ENCODE results near the gene FAM136A.
"Not testable (repeated sequence)": the region's sequence is repeated elsewhere in the genome, so short reads cannot be mapped to it uniquely, and the experiment has no call there.

The FAM136A gene

GRCh38 chr2:70314640-70315039 is 12.8 kb upstream of the FAM136A start:
- no peak overlapping the region for H3K27ac Mint-ChIP-seq
- no peaks in the 10 kb centered on the region for H3K9me3 Mint-ChIP-seq
- H3K27me3 Mint-ChIP-seq: peaks cover 3% of the 10 kb centered on the region
- ATAC-seq (no peak), DNase-seq (no peak)
- H3K4me3 Mint-ChIP-seq: no peak overlapping the region
- H3K4me1 Mint-ChIP-seq: no peaks in the 10 kb centered on the region
- H3K36me3 Mint-ChIP-seq (ENCODE audit: low read depth): no peaks in the 10 kb centered on the region

- no peaks in the 10 kb centered on the region for H3K9me3 Mint-ChIP-seq
- DNase-seq: no peak
- no peak overlapping the region for H3K27ac Mint-ChIP-seq
- no peaks in the 10 kb centered on the region for H3K4me1 Mint-ChIP-seq
- peaks cover 3% of the 10 kb centered on the region for H3K27me3 Mint-ChIP-seq
- ATAC-seq: no peak
- no peak overlapping the region for H3K4me3 Mint-ChIP-seq
- H3K36me3 Mint-ChIP-seq (ENCODE audit: low read depth): no peaks in the 10 kb centered on the region
These were observed 10.7 kb upstream of the FAM136A start for GRCh38 chr2:70312560-70312959.

DNA sequence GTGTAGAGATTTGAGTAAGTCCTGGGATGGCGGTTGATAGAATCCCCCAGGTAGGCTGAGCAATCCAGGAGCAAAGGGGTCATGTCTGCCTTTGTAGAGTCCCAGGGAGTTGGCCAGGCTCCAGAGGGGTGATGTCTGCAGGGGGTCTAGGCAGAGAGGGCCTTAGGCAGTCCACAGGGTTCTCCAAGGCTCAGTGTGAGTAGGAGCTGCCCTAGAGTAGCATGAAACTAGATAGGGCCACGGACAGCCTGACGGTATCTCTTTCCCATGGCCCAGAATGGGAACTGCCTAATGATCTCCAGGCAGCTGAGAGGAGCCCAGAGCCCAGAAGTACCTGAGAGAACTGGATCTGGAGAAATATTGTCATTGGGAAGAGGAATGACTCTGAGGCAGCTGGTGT is 9.0 kb upstream of the FAM136A start:
- DNase-seq (no peak), ATAC-seq (no peak)
- H3K9me3 Mint-ChIP-seq: no peaks in the 10 kb centered on the region
- no peaks in the 10 kb centered on the region for H3K36me3 Mint-ChIP-seq (ENCODE audit: low read depth)
- H3K4me1 Mint-ChIP-seq: no peaks in the 10 kb centered on the region
- H3K27me3 Mint-ChIP-seq: peaks cover 1% of the 10 kb centered on the region
- no peak overlapping the region for H3K4me3 Mint-ChIP-seq
- H3K27ac Mint-ChIP-seq: no peak overlapping the region

- Mint-ChIP-seq H3K4me3 (no peak overlapping the region), H3K4me1 (peaks cover 22% of the 10 kb centered on the region), H3K36me3 (ENCODE audit: low read depth) (peaks cover 8% of the 10 kb centered on the region), H3K27me3 (no peaks in the 10 kb centered on the region), H3K27ac (no peak overlapping the region), H3K9me3 (no peaks in the 10 kb centered on the region)
- no peak for ATAC-seq
- no peak for DNase-seq
These were observed 3.7 kb upstream of the FAM136A start for GRCh38 chr2:70305531-70305930.

DNA sequence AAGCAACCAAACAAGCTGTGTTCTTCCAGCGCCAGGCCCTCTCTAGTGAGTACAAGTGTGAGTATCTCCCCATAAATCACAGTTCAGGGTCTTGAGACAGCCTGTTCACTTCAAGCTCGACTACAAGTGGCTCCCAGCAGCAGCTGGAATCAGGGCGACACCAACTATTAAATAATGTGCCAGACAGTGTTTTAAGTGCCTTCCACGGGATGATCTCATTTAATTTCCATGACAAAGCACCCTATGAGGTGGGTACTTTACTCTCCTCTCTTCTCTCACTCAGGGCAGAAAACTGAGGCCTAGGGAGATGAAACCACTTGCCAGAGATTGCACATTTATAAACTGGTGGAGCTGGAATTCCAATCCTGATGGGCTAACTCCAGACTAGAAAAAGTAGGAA is 2.6 kb upstream of the FAM136A start:
- ATAC-seq (no peak), DNase-seq (no peak)
- peaks cover 17% of the 10 kb centered on the region for H3K36me3 Mint-ChIP-seq (ENCODE audit: low read depth)
- no peaks in the 10 kb centered on the region for H3K27me3 Mint-ChIP-seq
- H3K9me3 Mint-ChIP-seq: no peaks in the 10 kb centered on the region
- no peak overlapping the region for H3K27ac Mint-ChIP-seq
- no peak overlapping the region for H3K4me3 Mint-ChIP-seq
- H3K4me1 Mint-ChIP-seq: peaks cover 29% of the 10 kb centered on the region

GRCh38 chr2:70303186-70303585 is 1.3 kb upstream of the FAM136A start:
- DNase-seq (no peak), ATAC-seq (no peak)
- Mint-ChIP-seq H3K4me1 (peaks cover 37% of the 10 kb centered on the region), H3K9me3 (no peaks in the 10 kb centered on the region), H3K27me3 (no peaks in the 10 kb centered on the region), H3K36me3 (ENCODE audit: low read depth) (peaks cover 28% of the 10 kb centered on the region), H3K4me3 (no peak overlapping the region), H3K27ac (no peak overlapping the region)

DNA sequence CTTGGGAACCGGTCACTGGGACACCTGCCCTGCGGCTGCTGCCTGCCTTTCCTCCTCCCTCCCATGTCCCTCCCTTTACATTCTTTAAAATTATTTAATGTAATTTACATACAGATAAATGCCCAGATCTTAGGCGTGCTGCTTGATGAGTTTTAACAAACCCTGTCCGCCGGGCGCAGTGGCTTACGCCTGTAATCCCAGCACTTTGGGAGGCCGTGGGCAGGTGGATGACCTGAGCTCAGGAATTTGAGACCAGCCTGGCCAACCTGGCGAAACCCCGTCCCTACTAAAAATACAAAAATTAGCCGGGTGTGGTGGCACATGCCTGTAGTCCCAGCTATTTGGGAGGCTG is 304 bp upstream of the FAM136A start:
- Mint-ChIP-seq H3K4me3 (peak overlapping the region; percentile 95), H3K36me3 (ENCODE audit: low read depth) (peaks cover 35% of the 10 kb centered on the region), H3K4me1 (peaks cover 37% of the 10 kb centered on the region)
- H3K9me3 Mint-ChIP-seq, DNase-seq, ATAC-seq, H3K27ac Mint-ChIP-seq, H3K27me3 Mint-ChIP-seq: not testable (repeated sequence)

- no peaks in the 10 kb centered on the region for H3K9me3 Mint-ChIP-seq
- H3K36me3 Mint-ChIP-seq (ENCODE audit: low read depth): peaks cover 39% of the 10 kb centered on the region
- ATAC-seq: no peak
- no peak for DNase-seq
- H3K4me1 Mint-ChIP-seq: peaks cover 37% of the 10 kb centered on the region
- peak overlapping the region; percentile 95 for H3K4me3 Mint-ChIP-seq
- H3K27ac Mint-ChIP-seq: peak overlapping the region; percentile 95
- H3K27me3 Mint-ChIP-seq: no peaks in the 10 kb centered on the region
These were observed 1.0 kb downstream of the FAM136A start for GRCh38 chr2:70300771-70301343.

DNA sequence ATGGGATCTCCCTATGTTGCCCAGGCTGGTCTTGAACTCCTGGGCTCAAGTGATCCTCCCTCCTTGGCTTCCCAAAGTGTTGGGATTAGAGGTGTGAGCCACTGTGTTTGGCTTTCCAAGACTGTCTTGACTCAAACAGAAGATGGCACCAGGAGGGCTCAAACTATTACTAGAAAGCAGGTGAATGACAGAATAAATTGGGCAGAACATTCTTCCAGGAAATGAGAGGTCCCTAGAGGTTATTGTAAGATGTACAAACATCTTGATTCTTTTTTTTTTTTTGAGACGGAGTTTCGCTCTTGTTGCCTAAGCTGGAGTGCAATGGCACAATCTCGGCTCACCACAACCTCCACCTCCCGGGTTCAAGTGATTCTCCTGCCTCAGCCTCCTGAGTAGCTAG is 4.0 kb downstream of the FAM136A start:
- not testable (repeated sequence) for H3K27ac Mint-ChIP-seq, DNase-seq, H3K9me3 Mint-ChIP-seq, H3K4me3 Mint-ChIP-seq, H3K27me3 Mint-ChIP-seq, ATAC-seq
- Mint-ChIP-seq H3K36me3 (ENCODE audit: low read depth) (peaks cover 46% of the 10 kb centered on the region), H3K4me1 (peaks cover 32% of the 10 kb centered on the region)

GRCh38 chr2:70283500-70284191 is 18.2 kb downstream of the FAM136A start:
- H3K27ac Mint-ChIP-seq: peak overlapping the region; percentile 26
- no peak overlapping the region for H3K4me3 Mint-ChIP-seq
- H3K4me1 Mint-ChIP-seq: peaks cover 50% of the 10 kb centered on the region
- H3K27me3 Mint-ChIP-seq: no peaks in the 10 kb centered on the region
- DNase-seq: no peak
- no peaks in the 10 kb centered on the region for H3K9me3 Mint-ChIP-seq
- peaks cover 74% of the 10 kb centered on the region for H3K36me3 Mint-ChIP-seq (ENCODE audit: low read depth)
- ATAC-seq: no peak

- Mint-ChIP-seq H3K9me3 (no peaks in the 10 kb centered on the region), H3K4me1 (peaks cover 39% of the 10 kb centered on the region), H3K27ac (peak overlapping the region; percentile 54), H3K36me3 (ENCODE audit: low read depth) (peaks cover 68% of the 10 kb centered on the region), H3K4me3 (no peak overlapping the region), H3K27me3 (no peaks in the 10 kb centered on the region)
- DNase-seq (no peak), ATAC-seq (no peak)
These were observed 19.4 kb downstream of the FAM136A start for GRCh38 chr2:70282439-70282838.

GRCh38 chr2:70280242-70280798 is 21.5 kb downstream of the FAM136A start:
- H3K27ac Mint-ChIP-seq: no peak overlapping the region
- DNase-seq (no peak), ATAC-seq (no peak)
- H3K4me3 Mint-ChIP-seq: no peak overlapping the region
- H3K4me1 Mint-ChIP-seq: peaks cover 19% of the 10 kb centered on the region
- no peaks in the 10 kb centered on the region for H3K9me3 Mint-ChIP-seq
- H3K27me3 Mint-ChIP-seq: no peaks in the 10 kb centered on the region
- H3K36me3 Mint-ChIP-seq (ENCODE audit: low read depth): peaks cover 57% of the 10 kb centered on the region

DNA sequence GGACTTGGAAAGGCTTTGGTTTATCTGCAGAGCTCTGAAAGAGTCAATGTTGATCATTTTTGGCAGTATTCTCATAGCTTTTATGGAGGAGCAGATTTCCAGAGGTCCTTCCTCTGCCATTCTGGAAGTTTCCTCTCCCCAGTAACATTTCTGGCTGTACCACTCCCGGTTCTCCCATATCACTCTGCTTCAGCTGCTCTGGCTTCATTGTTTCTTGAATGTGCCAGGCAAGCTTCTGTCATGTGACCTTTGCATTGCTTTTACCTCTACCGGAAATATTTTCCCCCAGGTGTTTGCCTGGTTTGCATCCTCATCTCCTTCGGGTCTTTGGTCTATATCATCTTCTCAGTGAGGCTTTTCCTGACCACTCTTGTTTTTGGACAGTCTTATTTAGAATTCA is 31.5 kb downstream of the FAM136A start:
- DNase-seq: no peak
- Mint-ChIP-seq H3K27ac (no peak overlapping the region), H3K27me3 (no peaks in the 10 kb centered on the region), H3K4me3 (no peak overlapping the region), H3K36me3 (ENCODE audit: low read depth) (peaks cover 28% of the 10 kb centered on the region), H3K4me1 (no peaks in the 10 kb centered on the region), H3K9me3 (no peaks in the 10 kb centered on the region)
- ATAC-seq: no peak

GRCh38 chr2:70269422-70270302 is 32.2 kb downstream of the FAM136A start:
- not testable (repeated sequence) for H3K4me3 Mint-ChIP-seq, H3K27me3 Mint-ChIP-seq, DNase-seq, H3K9me3 Mint-ChIP-seq, ATAC-seq, H3K4me1 Mint-ChIP-seq, H3K27ac Mint-ChIP-seq
- H3K36me3 Mint-ChIP-seq (ENCODE audit: low read depth): peaks cover 28% of the 10 kb centered on the region

GRCh38 chr2:70266925-70267324 is 34.9 kb downstream of the FAM136A start:
- DNase-seq, ATAC-seq, H3K4me3 Mint-ChIP-seq, H3K27me3 Mint-ChIP-seq, H3K4me1 Mint-ChIP-seq, H3K27ac Mint-ChIP-seq, H3K9me3 Mint-ChIP-seq: not testable (repeated sequence)
- H3K36me3 Mint-ChIP-seq (ENCODE audit: low read depth): peaks cover 28% of the 10 kb centered on the region
